Brain microvascular endothelial cell (primary cell): Measurements from ENCODE around the gene ZBTB3.
A peak's percentile ranks its signal among the peaks of the same experiment; 100 is the strongest.

Experiments
- DNase-seq: peaks from one replicate; pipeline ENCODE4 v3.0.0-alpha.2; 2020
- H3K27ac ChIP-seq: fragments of 250-450 bp; sonication (Bioruptor Pico); 2 replicates; pipeline ENCODE4 v1.5.1; 2020; ENCODE audit warnings: mild to moderate bottlenecking, moderate library complexity
- H3K27me3 ChIP-seq: fragments of 250-450 bp; sonication (Bioruptor Pico); replicated peaks from 2 replicates; pipeline ENCODE4 v1.5.1; 2020; ENCODE audit warnings: mild to moderate bottlenecking
- H3K36me3 ChIP-seq: fragments of 250-450 bp; sonication (Bioruptor Pico); replicated peaks from 2 replicates; pipeline ENCODE4 v1.5.1; 2020; ENCODE audit warnings: mild to moderate bottlenecking
- H3K4me3 ChIP-seq: 2 replicates; pipeline ENCODE4 v1.5.1; 2011; ENCODE audit warnings: low read depth, mild to moderate bottlenecking, control low read depth, low read length, moderate library complexity
- CTCF ChIP-seq: IDR thresholded peaks from 2 replicates; pipeline ENCODE4 v1.5.1; 2011; ENCODE audit warnings: low read depth, mild to moderate bottlenecking, moderate library complexity, low read length, control low read depth, inconsistent platforms; ENCODE audit errors: missing control alignments
- in situ Hi-C: cut with HindIII; loops from 2 replicates; pipeline ENCODE4 v1.10.0; 2017; ENCODE audit warnings: low sequenced_read_pairs, low pct_ligation_motif_present

ZBTB3 gene

GRCh38 chr11:62726156-62726914, 27.6 kb downstream of the ZBTB3 start:
- Histone ChIP-seq H3K36me3 (peaks cover 33% of the 10 kb centered on the region), H3K4me3 (peak overlapping the region; percentile 93), H3K27ac (peak overlapping the region; percentile 95), H3K27me3 (no peaks in the 10 kb centered on the region)
- no peak for DNase-seq
- in situ Hi-C loops: no loop called here
- TF ChIP-seq CTCF: no peak

- no peak for TF ChIP-seq CTCF
These were observed 28.3 kb downstream of the ZBTB3 start for GRCh38 chr11:62725646-62726045.

GRCh38 chr11:62724171-62724570, 29.8 kb downstream of the ZBTB3 start:
- in situ Hi-C loops: no loop called here
- H3K4me3 ChIP-seq: peak overlapping the region; percentile 18
- no peak for TF ChIP-seq CTCF
- no peak for DNase-seq
- H3K27me3 ChIP-seq: no peaks in the 10 kb centered on the region
- H3K27ac ChIP-seq: no peak overlapping the region
- peaks cover 44% of the 10 kb centered on the region for H3K36me3 ChIP-seq

More at GRCh38 chr11:62725646-62726045, 28.3 kb downstream of the ZBTB3 start:
- H3K27me3 ChIP-seq: no peaks in the 10 kb centered on the region
- peaks cover 33% of the 10 kb centered on the region for H3K36me3 ChIP-seq
- DNase-seq: no peak
- in situ Hi-C loops: no loop called here
- peak overlapping the region; percentile 95 for H3K27ac ChIP-seq
- H3K4me3 ChIP-seq: peak overlapping the region; percentile 93

GRCh38 chr11:62721994-62722393, 32.0 kb downstream of the ZBTB3 start:
- in situ Hi-C loops: no loop called here
- H3K4me3 ChIP-seq: no peak overlapping the region
- H3K27ac ChIP-seq: no peak overlapping the region
- peaks cover 63% of the 10 kb centered on the region for H3K36me3 ChIP-seq
- peak; percentile 29 for TF ChIP-seq CTCF
- H3K27me3 ChIP-seq: no peaks in the 10 kb centered on the region
- DNase-seq: peak; percentile 34

- TF ChIP-seq CTCF: no peak
- Histone ChIP-seq H3K4me3 (no peak overlapping the region), H3K36me3 (peaks cover 86% of the 10 kb centered on the region), H3K27ac (no peak overlapping the region), H3K27me3 (no peaks in the 10 kb centered on the region)
- DNase-seq: no peak
- in situ Hi-C loops: no loop called here
These were observed 34.5 kb downstream of the ZBTB3 start for GRCh38 chr11:62719302-62719978.
